ENCODE data around the gene SLC15A5. TPM values are rescaled to one million over a fixed set of nuclear protein-coding genes. Genes with fewer than 3 reads are reported as not detected.

Gene SLC15A5
- total RNA-seq, 1 experiment from 2014 or later = not detected

GRCh38 chr12:16272222-16272621 is 5.3 kb downstream of the SLC15A5 start:
- Histone ChIP-seq H3K4me1 (ENCODE audit: control insufficient read depth, insufficient read depth, low read length) (no peaks in the 10 kb centered on the region), H3K4me3 (ENCODE audit: low read depth in 2 of 2, low read length in 2 of 2) (no peak overlapping the region), H3K36me3 (ENCODE audit: control insufficient read depth, insufficient read depth, low read length) (no peaks in the 10 kb centered on the region), H3K27me3 (ENCODE audit: control insufficient read depth, insufficient read depth, low read length) (no peaks in the 10 kb centered on the region), H3K9me3 (ENCODE audit: control insufficient read depth, insufficient read depth, low read depth, low read length) (no peaks in the 10 kb centered on the region), H3K27ac (ENCODE audit: low read length) (no peak overlapping the region)
- ChIA-PET CTCF (no interaction called here), POLR2A (no interaction called here)
- in situ Hi-C loops (cut with HindIII; ENCODE audit: low pct_unique_long_range_greater_than_20kb, low sequenced_read_pairs) (no loop called here), intact Hi-C loops (cut with micrococcal nuclease; ENCODE audit: unreplicated experiment) (no loop called here)
- DNase-seq (ENCODE audit: low read depth, low spot score) (no peak), ATAC-seq (no peak)
- TF ChIP-seq REST (IDR thresholded peaks at IDR 0.05; ENCODE audit: insufficient read depth in 1 of 2, low read depth in 2 of 2, low read length in 1 of 2) (no peak), POLR2AphosphoS5 (IDR thresholded peaks at IDR 0.05; ENCODE audit: low read depth, low read length) (no peak), CTCF (IDR thresholded peaks at IDR 0.05) (no peak), SIN3A (IDR thresholded peaks at IDR 0.05; ENCODE audit: borderline replicate concordance, insufficient read depth, low read depth, low read length) (no peak), TCF7L2 (IDR thresholded peaks at IDR 0.05; ENCODE audit: low read depth, low read length) (no peak)
- BruUV-seq (replicated peaks) = no TSS peak

- in situ Hi-C loops (cut with HindIII; ENCODE audit: low pct_unique_long_range_greater_than_20kb, low sequenced_read_pairs) (no loop called here), intact Hi-C loops (cut with micrococcal nuclease; ENCODE audit: unreplicated experiment) (no loop called here)
- Histone ChIP-seq H3K9me3 (ENCODE audit: control insufficient read depth, insufficient read depth, low read depth, low read length) (no peaks in the 10 kb centered on the region), H3K36me3 (ENCODE audit: control insufficient read depth, insufficient read depth, low read length) (no peaks in the 10 kb centered on the region), H3K4me1 (ENCODE audit: control insufficient read depth, insufficient read depth, low read length) (no peaks in the 10 kb centered on the region), H3K4me3 (ENCODE audit: low read depth in 2 of 2, low read length in 2 of 2) (no peak overlapping the region), H3K27me3 (ENCODE audit: control insufficient read depth, insufficient read depth, low read length) (no peaks in the 10 kb centered on the region), H3K27ac (ENCODE audit: low read length) (no peak overlapping the region)
- TF ChIP-seq TCF7L2 (IDR thresholded peaks at IDR 0.05; ENCODE audit: low read depth, low read length) = no peak
- no peak for TF ChIP-seq CTCF (IDR thresholded peaks at IDR 0.05)
- TF ChIP-seq REST (IDR thresholded peaks at IDR 0.05; ENCODE audit: insufficient read depth in 1 of 2, low read depth in 2 of 2, low read length in 1 of 2) = no peak
- no peak for TF ChIP-seq SIN3A (IDR thresholded peaks at IDR 0.05; ENCODE audit: borderline replicate concordance, insufficient read depth, low read depth, low read length)
- TF ChIP-seq POLR2AphosphoS5 (IDR thresholded peaks at IDR 0.05; ENCODE audit: low read depth, low read length) = no peak
- POLR2A ChIA-PET = no interaction called here
- CTCF ChIA-PET = no interaction called here
- no peak for DNase-seq (ENCODE audit: low read depth, low spot score)
- ATAC-seq = no peak
- BruUV-seq (replicated peaks) = no TSS peak
Observed at GRCh38 chr12:16271062-16271461, 6.4 kb downstream of the SLC15A5 start.
